UCSD-AML1 (cell line): ENCODE data around the gene SERPINE3.

Source experiments
- DNase-seq: peaks from one replicate; lab custom pipeline; 2025; ENCODE audit not compliant: unreplicated experiment; lab: John Stamatoyannopoulos, UW

SERPINE3 gene

DNA sequence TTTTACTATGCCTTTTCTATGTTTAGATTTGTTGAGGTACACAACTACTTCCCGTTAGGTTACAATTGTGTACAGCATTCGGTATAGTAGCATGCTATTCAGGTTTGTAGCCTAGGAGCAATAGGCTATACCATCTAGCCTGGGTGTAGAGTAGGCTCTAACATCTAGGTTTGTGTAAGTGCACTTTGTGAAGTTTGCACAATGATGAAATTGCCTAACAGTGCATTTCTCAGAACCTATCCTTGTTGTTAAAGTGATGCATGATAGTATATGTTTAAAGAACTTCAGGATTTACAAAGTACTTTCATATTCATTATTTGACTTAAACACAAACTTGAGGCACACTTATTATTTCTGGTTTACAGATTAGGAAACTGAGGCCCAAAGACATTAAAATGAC lies 11.5 kb upstream of the SERPINE3 start:
- DNase-seq: no peak

DNA sequence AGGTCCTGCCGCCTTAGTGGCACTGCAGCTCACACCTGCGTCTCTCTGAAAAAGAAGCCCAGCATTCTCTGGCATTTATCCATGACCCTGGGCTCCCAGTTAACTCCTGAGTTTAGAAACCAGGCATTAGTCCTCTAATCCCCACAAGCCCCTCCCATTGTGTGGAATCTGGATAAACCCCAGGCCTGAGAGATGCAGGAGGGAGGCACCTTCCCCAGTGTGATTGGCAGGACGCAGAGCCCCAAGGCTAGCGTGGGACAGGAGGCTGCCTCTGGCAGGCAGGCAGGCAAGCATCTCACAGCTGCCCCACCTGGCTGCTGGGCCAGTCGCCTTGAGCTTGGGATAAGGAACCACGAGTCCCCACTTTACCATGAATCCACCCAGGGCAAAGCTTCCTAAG lies 11.0 kb upstream of the SERPINE3 start:
- DNase-seq: no peak

DNA sequence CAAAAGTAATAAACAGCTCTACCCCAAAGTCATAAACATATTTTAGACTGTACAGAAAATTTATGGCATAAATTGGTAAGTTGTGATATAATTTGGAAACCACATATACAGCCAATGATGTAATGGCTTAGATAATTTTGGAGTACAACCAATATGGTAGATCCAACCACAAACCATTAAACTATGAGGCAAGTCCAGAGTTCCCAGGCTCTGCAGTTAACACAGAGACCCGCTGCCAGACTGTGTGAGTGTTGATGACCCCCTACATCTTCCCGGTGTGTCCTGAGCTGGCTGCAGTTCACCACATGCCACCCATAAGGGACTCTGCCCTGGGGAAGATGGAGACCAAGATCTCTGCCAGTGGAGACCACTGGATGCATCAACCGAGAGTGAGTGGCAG lies 9.9 kb upstream of the SERPINE3 start:
- DNase-seq: no peak

DNA sequence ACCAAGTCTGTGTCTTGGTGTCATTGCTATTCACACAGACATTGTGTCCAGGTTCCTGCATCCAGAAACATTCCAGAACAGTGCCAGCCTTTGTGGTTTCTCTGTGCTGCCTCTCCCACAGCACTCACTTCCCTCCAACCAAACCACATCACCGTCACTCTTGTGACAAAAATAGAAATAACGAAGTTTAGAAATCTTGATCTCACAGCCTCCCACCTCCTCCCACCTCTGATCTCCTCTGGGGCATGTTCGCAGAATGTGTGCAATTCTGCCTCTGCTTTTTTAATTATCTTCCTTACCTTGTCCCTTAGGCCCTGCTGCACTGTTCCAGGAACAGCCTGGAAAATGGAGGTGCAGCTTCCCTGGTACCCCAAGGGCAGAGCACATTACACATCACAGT lies 8.7 kb upstream of the SERPINE3 start:
- peak; percentile 53 for DNase-seq

DNA sequence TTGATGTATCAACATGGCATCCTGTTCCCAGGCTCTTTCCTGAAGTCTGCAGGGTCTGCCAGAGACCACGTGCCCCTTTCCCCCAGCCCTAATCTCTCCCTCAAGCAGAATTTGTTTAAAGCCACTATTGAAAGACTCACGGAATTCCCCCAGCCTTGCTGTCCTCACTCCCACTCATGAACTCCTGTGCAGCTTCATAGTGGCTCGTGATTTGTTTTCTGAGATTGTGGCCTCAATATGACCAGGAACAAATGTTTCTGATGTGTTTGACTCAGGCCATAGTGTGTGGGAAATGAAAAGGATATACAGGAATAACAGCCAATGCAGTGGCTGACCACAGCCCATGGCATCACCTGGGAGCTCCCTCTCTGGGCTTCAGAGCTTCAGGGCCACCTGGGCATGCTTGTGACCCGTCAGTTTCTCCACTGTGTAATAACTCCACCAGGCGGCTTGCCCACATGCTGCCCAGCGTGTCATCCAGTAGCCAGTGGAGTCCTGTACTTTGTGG lies 8.1 kb upstream of the SERPINE3 start:
- no peak for DNase-seq

DNA sequence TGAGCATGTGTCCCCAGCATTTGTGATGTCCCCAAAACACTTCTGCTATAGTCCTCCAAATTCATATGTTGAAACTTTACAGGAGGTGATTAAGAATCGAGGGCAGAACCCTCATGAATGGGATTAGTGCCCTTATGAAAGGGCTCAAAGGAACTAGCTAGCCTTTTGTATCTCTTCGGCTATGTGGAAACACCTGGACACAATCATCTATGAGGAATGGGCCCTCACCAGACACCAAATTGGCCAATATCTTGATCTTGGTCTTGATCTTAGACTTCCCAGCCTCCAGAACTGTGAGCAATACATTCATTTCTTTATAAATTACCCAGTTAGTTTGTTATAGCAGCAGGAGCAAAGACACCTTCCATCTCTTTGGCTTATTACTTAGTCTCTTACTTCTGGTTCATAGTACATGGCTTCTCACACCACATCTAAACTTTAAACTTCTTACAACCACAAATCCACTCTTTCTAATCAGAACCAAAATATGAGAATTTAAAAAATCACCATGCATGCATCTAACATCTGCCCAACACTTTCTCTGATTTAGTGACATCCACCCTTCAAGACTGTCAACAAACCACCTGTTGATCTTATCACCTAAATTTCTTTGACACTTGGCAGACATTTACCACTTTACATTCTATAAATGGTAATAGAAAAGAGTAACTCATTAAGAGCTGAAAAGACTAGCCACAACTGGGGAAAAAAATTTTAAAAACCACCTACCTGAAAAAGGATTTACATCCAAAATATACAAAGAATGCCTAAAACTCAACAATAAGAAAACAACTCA lies 6.7 kb upstream of the SERPINE3 start:
- no peak for DNase-seq

DNA sequence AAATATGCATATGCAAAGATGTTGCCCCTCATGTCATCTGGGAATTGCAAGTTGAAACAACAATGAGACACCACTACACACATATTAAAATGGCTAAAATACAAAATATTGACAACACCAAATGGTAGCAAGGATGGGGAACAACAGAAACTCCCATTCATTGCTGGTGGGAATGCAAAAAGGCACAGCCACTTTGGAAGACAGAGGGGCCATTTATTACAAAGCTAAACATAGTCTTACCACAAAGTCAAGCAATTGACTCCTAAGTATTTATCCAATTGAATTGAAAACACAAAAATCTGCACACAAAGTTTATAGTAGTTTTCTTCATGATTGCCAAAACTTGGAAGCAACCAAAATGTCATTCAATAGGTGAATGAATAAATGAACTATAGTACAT lies 6.1 kb upstream of the SERPINE3 start:
- DNase-seq: no peak

DNA sequence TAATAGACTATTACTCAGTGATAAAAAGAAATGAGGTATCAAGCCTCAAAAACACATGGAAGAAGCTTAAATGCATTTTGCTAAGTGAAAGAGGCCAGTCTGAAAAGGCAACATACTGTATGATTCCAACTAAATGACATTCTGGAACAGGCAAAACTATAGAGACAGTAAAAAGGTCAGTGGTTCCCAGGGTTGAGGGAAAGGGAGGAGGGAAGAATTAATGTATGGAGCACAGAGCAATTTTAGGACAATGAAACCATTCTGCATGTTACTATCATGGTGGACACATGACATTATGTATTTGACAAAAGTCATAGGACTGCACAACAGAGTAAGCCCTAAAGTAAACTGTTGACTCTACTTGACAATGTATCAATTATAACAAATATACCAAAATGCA lies 5.7 kb upstream of the SERPINE3 start:
- no peak for DNase-seq

DNA sequence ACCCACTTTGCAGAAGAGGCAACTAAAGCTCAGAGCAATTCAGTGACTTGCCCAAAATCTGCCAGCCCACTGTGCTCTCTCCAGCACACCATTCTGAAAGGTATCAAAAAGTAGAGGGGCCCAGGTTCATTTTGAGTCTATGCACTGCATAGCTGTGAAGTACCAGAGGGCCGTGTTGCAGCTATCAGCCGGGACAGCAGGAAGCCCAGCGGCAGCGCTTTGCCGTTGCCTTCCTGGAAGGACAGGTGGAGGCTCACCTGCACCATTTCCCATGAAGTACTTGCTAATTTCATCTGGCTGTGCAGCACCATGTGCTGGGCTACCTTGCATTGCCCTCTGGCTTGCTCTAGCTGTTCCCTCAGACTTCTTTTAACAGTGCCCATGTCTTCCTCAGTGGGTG lies 2.7 kb upstream of the SERPINE3 start:
- DNase-seq: no peak

DNA sequence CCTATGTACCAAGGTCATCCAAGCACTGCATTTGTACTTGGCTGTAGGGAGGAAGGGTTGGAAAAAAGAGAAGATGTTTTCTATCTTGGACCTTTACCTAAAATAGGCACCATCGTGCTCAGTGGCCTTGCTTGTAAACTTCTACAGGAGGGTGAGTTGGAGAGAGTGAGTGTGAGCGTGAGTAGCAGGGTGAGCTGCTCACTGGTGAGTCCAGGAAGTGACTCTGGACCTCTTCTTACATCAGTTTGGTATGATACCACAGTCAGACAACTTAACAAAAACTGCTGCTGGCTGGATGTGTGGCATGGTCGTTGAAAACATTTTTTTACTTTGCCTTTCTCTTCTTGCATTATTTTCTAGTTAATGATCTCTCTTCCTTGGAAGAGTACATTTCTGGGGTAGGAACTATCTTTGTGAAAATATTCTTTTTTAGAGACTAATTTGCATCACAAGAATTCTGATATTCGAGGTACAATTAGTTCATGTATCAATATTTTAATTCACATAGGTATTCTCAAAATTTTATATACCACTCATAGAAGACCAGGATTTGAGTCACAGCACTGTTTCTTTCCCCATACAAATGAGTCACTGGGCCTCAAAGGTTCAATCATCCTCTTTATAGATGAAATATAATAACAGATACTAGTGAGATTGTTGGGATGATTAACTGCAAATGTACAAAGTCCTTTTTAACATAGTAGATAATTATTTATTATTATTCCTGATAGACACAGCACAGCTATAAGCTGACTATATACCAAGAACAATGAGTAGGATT lies 651 bp downstream of the SERPINE3 start:
- no peak for DNase-seq

DNA sequence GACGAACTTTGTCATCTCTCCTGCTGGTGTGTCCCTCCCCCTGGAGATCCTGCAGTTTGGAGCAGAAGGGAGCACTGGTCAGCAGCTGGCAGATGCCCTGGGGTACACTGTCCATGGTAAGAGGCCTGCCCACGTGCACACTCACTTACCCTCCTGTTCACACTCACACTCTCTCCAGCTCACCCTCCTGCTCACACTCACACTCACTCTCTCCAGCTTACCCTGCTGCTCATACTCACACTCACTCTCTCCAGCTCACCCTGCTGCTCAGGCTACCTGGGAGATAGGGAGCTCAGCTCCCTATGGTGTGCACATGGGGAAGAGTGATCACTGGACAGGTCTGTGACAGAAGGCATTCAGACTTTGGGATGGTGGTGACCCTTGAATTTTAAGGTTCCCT lies 1.7 kb downstream of the SERPINE3 start:
- no peak for DNase-seq

DNA sequence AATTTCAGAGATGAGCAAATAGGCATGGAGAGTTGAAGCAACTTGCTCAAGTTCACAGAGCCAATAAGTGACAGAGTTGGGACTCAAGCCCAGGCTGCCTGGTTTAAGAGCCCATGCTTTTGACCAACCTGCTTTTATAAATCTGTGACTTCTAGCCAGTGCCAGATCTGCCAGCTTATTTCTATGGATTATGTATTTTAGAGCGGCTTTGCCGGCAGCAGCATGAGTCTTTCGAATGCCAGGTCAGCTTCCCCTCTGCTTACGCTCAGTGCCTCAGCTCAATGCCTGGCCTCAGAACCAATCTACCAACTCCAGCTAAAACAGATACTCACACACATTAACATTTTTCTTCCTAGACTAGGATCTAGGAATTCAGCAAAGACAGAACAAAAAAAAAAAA lies 2.3 kb downstream of the SERPINE3 start:
- no peak for DNase-seq

DNA sequence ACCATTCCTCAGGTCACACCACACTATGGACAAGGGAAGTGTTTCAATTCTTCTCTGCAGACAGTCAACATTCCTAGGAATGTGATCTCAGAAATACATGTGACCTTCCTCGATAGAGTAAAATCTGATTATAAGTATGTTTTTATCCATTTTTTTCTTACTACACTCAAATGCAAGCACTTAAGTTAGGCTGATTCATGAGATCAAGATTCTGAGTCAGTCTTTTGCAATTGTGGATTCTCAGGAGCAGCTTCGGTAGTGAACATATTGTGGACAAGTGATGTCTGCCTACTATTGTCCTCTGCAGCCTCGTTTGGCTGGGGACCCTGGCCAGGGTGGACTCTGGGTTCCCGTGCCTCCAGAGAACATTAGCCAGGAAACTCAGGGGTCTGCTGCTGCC lies 3.2 kb downstream of the SERPINE3 start:
- no peak for DNase-seq

DNA sequence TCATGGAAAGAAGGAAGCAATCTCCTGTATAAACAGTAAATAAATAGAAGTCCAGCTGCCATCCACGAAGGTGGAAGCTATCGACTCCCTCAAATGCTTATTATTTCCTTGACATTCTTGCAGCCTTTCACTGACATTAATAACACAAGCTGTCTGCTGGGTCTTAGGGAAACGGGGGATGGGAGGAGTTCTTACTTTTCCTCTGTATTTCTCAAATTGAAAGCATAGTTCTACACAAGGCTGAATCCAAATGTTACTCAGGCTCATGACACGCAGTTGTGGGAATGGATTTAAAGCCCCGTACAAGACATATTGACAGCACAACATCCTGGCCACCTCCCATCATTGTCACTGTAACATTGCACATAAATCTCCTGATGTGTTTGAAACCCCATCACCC lies 4.0 kb downstream of the SERPINE3 start:
- no peak for DNase-seq

DNA sequence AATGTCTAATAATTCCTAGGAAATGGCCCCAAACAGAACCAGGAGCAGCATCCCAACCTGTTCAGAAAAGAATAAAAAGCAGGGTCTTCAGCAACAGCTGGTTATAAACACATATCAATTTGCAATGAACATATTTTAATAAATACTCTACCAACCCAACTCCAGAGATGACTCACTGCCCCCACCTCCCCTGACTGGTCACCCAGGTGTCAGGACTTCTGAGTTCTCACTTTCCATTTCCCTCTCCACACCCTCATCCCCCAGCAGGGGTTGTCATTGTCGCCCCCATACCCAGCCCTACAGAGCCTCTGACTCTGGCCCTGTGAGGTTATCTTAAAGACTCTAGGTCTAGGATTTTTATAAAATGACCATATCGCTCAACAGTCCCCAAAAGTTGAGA lies 6.9 kb downstream of the SERPINE3 start:
- no peak for DNase-seq

DNA sequence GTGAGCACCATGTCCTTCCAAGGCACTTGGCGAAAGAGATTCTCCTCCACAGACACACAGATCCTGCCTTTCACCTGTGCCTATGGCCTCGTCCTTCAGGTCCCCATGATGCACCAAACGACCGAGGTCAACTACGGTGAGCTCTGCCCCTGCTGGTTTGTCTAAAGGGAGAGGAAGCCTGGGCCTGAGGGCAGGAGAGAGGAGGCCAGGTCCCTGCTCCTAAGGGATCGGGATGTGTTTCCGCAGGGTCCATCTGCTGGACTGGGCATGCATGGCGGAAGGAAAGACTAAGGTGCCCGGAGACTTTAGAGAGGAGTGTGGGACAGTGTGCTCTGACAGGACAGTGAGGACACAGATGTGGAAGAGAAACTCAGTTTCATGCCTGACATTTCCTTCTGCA lies 7.6 kb downstream of the SERPINE3 start:
- no peak for DNase-seq

DNA sequence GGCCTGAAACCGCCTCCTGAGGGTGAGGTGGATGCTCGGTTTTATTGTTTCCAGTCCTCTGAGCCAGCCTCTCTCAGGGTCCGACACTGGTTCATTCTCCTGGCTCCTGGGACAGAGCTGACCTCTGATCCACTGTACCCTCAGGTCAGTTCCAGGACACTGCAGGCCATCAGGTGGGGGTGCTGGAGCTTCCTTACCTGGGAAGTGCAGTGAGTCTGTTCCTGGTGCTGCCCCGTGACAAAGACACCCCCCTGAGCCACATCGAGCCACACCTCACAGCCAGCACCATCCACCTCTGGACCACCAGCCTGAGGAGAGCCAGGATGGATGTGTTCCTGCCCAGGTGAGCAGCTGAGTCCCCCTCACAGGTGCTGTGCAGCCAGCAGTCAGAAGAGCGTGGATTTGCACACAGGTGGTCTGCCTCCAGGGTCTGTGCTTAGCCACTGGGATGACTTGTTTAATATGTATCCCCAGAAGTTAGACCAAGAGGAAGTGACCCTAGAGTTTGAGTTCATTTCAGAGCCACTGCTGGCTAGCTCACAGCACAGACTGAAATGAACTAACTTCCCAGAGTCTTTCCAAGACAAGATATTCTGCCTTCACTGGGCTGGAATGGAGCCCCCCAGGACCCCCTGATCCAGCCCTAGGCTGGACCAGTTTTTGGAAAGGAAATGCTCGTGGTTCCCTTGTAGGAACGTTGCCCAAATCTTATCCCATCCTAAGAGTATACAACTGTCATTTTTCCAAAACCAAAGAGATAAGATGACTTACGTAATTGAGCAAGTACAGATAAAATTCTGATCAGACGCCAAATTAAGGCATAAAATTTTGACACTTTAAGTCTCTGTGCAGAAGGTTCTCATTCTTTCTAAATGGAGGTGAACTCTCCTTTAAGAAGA lies 8.8 kb downstream of the SERPINE3 start:
- DNase-seq: no peak

DNA sequence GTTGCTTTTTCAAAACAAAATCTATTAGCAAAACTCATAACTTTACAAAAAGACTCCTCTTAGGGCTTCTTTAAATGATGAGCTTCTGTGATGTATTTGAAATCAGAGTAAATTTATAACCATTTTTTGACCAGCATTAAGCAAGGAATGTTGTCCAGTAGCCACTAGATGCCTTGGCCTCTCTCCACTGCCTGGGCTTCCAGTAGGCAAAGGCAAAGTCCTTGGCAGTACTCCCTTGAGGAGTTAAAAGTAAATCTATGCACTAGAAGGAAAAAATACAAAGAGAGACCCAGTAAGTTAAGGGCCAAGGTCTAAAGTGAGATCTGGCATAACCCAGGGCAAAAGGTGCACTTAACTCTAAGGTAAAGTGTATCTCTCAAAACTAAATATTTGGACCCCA lies 9.5 kb downstream of the SERPINE3 start:
- no peak for DNase-seq

DNA sequence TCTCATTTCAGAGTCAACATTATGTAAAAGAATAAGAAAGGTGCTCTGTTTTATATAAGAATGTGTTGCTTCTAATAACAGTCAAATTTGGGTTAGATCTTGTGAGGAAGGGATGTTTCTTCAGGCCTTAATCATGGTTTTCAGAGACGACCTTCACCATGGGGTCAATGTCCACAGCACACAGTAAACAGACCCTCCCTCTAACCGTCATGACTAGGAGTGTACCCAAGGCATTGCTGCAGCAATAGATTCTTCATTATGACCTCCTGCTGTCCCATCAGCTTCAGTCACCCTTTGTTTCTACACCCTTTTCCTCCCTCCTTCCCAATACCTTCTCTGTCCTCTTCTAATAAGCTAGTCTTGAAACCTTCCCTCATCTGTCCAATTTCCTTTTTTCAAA lies 15.7 kb downstream of the SERPINE3 start:
- no peak for DNase-seq

DNA sequence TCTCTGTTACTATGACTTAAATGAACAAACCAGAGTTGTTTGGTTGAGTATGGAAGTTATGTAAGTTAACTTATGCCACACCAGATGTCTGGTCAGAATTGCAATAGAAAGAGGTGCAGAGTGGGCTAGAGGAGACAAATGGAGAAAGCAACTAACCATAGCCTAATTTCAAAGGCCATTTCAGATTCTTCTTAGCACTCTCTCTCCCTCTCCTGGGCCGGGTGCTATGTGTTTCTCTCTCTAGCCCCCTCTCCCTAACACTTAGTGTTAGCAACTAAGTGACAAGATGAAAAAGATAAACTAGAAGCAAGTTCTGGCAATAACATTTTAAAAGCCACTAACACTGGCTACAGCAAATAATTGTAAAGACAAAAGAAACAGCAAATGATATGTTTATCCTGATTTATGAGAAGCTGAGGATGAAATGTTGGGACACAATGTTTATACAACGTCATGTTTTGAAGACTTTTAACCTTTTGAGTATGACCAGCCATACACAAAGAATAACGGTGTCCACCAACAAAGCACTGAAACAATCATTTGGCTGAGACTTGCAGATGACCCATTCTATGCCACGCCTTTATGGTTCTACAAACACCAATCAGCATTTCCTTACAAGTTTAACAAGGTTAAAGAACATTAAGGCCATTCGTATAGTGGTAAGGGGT lies 18.6 kb downstream of the SERPINE3 start:
- DNase-seq: no peak

DNA sequence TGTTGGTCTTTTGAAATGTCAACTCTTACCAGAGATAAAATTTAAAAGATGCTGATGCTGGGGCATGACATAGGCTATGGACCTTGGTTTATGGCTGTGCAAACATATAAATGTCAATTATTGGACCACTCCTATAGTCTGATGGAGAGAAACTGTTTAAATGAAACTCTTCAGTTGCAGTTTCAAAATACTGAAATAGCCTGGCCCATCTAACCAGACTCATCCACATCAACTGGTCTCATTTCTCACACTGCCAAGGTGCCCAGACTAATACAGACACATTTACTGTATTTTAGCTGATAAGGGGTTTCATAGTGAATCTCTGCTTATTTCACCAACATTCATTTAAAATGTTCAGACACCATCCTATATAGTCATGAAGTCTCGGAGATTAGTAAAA lies 19.9 kb downstream of the SERPINE3 start:
- DNase-seq: no peak
